ENCODE data around the gene PALD1.

DNA sequence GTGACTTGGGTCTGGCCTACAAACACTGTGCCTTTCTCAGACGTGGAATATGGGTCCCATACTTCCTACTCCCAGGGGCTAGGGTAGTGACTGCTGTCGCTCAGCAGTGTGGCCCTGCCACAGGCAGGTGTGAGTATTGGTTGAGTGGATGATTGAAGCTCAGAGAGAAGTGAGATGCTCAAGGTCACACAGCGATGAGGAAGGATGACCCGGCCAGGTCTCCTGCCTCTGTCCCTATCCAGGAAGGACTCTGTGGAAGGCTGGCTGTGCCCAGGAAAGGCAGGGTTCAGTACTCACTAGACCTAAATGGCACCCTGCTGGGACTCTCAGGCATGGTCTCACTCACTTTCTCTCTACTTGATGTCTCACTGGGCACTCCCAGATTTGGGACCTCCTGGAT, 121.2 kb downstream of the PALD1 start:
- TF ChIP-seq, protein P1, sequence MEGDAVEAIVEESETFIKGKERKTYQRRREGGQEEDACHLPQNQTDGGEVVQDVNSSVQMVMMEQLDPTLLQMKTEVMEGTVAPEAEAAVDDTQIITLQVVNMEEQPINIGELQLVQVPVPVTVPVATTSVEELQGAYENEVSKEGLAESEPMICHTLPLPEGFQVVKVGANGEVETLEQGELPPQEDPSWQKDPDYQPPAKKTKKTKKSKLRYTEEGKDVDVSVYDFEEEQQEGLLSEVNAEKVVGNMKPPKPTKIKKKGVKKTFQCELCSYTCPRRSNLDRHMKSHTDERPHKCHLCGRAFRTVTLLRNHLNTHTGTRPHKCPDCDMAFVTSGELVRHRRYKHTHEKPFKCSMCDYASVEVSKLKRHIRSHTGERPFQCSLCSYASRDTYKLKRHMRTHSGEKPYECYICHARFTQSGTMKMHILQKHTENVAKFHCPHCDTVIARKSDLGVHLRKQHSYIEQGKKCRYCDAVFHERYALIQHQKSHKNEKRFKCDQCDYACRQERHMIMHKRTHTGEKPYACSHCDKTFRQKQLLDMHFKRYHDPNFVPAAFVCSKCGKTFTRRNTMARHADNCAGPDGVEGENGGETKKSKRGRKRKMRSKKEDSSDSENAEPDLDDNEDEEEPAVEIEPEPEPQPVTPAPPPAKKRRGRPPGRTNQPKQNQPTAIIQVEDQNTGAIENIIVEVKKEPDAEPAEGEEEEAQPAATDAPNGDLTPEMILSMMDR (IDR thresholded peaks at IDR 0.05), result no peak
- TF ChIP-seq POLR2A (IDR thresholded peaks at IDR 0.05), result no peak

All from adrenal gland (tissue), 5 donors.